ENCODE measurements around the gene ARHGAP33. TPM values are rescaled to one million over a fixed set of nuclear protein-coding genes. Genes with fewer than 3 reads are reported as not detected.

Gene ARHGAP33
- total RNA-seq, 1 experiment from 2014 or later: 19.5 TPM

DNA sequence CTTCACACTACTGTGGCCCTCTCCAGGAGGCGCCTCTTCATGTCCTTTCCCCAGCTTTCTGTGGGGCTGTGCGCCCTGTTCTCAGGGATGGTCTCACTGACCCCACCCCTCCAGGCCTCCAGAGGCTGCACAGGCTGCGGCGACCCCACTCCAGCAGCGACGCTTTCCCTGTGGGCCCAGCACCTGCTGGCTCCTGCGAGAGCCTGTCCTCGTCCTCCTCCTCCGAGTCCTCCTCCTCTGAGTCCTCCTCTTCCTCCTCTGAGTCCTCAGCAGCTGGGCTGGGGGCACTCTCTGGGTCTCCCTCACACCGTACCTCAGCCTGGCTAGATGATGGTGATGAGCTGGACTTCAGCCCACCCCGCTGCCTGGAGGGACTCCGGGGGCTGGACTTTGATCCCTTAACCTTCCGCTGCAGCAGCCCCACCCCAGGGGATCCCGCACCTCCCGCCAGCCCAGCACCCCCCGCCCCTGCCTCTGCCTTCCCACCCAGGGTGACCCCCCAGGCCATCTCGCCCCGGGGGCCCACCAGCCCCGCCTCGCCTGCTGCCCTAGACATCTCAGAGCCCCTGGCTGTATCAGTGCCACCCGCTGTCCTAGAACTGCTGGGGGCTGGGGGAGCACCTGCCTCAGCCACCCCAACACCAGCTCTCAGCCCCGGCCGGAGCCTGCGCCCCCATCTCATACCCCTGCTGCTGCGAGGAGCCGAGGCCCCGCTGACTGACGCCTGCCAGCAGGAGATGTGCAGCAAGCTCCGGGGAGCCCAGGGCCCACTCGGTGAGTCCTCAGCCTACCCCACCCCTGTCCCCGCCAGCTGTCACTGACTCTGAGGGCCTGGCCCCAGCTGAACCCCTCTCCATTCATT lies 11.2 kb downstream of the ARHGAP33 start:
- Mint-ChIP-seq H3K9me3 (no peaks in the 10 kb centered on the region; a peak in 1 of 5 replicates), H3K36me3 (ENCODE audit: insufficient read depth in 1 of 3, low read depth in 3 of 3) (peaks cover 0 to 5% (median under 1%) of the 10 kb centered on the region in 3 experiments; a peak in 2 of 7 replicates), H3K4me3 (no peak overlapping the region; a peak in 1 of 5 replicates), H3K27me3 (ENCODE audit: low read depth) (no peaks in the 10 kb centered on the region; the same call in 1 of the 2 replicates), H3K4me1 (peaks cover 20 to 35% of the 10 kb centered on the region in 2 experiments), H3K27ac (no peak overlapping the region)
- no peak for TF ChIP-seq CTCF (conservative IDR thresholded peaks at IDR 0.05)
- Histone ChIP-seq H4K20me1 (ENCODE audit: control insufficient read depth, insufficient read depth, insufficient read length) (peaks cover 3% of the 10 kb centered on the region), H3K4me1 (ENCODE audit: insufficient read depth, low read length) (no peaks in the 10 kb centered on the region), H3K79me1 (ENCODE audit: insufficient read depth, low read depth, low read length, poor library complexity, severe bottlenecking) (no peaks in the 10 kb centered on the region), H3K14ac (ENCODE audit: insufficient read depth, low read length) (no peak overlapping the region), H3T11ph (ENCODE audit: low read length) (no peak overlapping the region), H3K4ac (ENCODE audit: low read depth, low read length) (no peak overlapping the region), H2BK12ac (ENCODE audit: insufficient read length, low read depth, low read length) (no peak overlapping the region), H3K27ac (ENCODE audit: insufficient read length, low read depth, low read length) (no peak overlapping the region), H3K23me2 (ENCODE audit: insufficient read length, low read depth, low read length, poor library complexity, severe bottlenecking) (peaks cover 7% of the 10 kb centered on the region), H2AK5ac (ENCODE audit: insufficient read length, low read length) (no peak overlapping the region), H3K9ac (ENCODE audit: extremely low read depth, insufficient read length, low read length) (no peak overlapping the region), H3K23ac (ENCODE audit: insufficient read length, low read depth, low read length) (no peak overlapping the region), H2AFZ (ENCODE audit: low read length) (no peak overlapping the region), H3K79me2 (ENCODE audit: insufficient read depth, low read length) (no peaks in the 10 kb centered on the region), H4K5ac (ENCODE audit: insufficient read length, low read depth, low read length) (no peak overlapping the region), H3K27me3 (ENCODE audit: insufficient read depth, low read length) (no peaks in the 10 kb centered on the region), H4K91ac (ENCODE audit: insufficient read length, low read depth, low read length) (no peak overlapping the region), H2BK120ac (ENCODE audit: low read depth, low read length, poor library complexity, severe bottlenecking) (no peak overlapping the region), H3K9me3 (ENCODE audit: control insufficient read depth, low read depth, low read length) (no peaks in the 10 kb centered on the region), H3K18ac (ENCODE audit: insufficient read length, low read depth, low read length) (no peak overlapping the region), H3K56ac (ENCODE audit: insufficient read length, low read depth, low read length) (no peak overlapping the region), H2BK15ac (ENCODE audit: low read depth, low read length) (no peak overlapping the region), H2BK5ac (ENCODE audit: insufficient read length, low read length) (no peak overlapping the region), H3K4me2 (ENCODE audit: insufficient read depth, insufficient read length, low read length) (no peak overlapping the region), H2BK20ac (ENCODE audit: low read depth, low read length, poor library complexity, severe bottlenecking) (no peak overlapping the region), H4K8ac (replicated peaks; ENCODE audit: insufficient read length, low read depth, low read length) (no peak overlapping the region)
- WGBS (ENCODE audit: extremely low coverage, insufficient read length, low lambda C conversion rate): no CpG with 5 or more reads among the region's 31 CpGs
- no peak for DNase-seq

Data from H9 (cell line).